NCI-H1417 (cell line): Measurements from ENCODE around the gene MMAB.

Experiments used
- DNase-seq, 3 experiments: peaks; one replicate each; lab custom pipeline; 2025; lab: John Stamatoyannopoulos, UW

The MMAB gene

GRCh38 chr12:109583733-109584132 lies 10.4 kb upstream of the MMAB start:
- no peak for DNase-seq

- no peak for DNase-seq
Observed at GRCh38 chr12:109582636-109583035, 9.3 kb upstream of the MMAB start.

- no peak for DNase-seq
Observed at GRCh38 chr12:109581856-109582255, 8.6 kb upstream of the MMAB start.

- no peak for DNase-seq
Observed at GRCh38 chr12:109581334-109581691, 8.0 kb upstream of the MMAB start.

GRCh38 chr12:109580684-109581333 lies 7.5 kb upstream of the MMAB start:
- DNase-seq, result no peak

GRCh38 chr12:109580272-109580671 lies 7.0 kb upstream of the MMAB start:
- DNase-seq, result no peak

- no peak for DNase-seq
Observed at GRCh38 chr12:109579639-109580038, 6.3 kb upstream of the MMAB start.

- no peak for DNase-seq
Observed at GRCh38 chr12:109578330-109578927, 5.1 kb upstream of the MMAB start.

GRCh38 chr12:109577311-109577710 lies 4.0 kb upstream of the MMAB start:
- no peak for DNase-seq

- DNase-seq, result no peak
Observed at GRCh38 chr12:109575683-109576082, 2.4 kb upstream of the MMAB start.

- no peak for DNase-seq
Observed at GRCh38 chr12:109573914-109574244, 575 bp upstream of the MMAB start.

- no peak for DNase-seq
Observed at GRCh38 chr12:109572506-109572845, 828 bp downstream of the MMAB start.

- no peak for DNase-seq
Observed at GRCh38 chr12:109571773-109572505, 1.4 kb downstream of the MMAB start.

- no peak for DNase-seq
Observed at GRCh38 chr12:109568486-109568885, 4.8 kb downstream of the MMAB start.

- no peak for DNase-seq
Observed at GRCh38 chr12:109567967-109568366, 5.3 kb downstream of the MMAB start.

- DNase-seq, result no peak
Observed at GRCh38 chr12:109567296-109567695, 6.0 kb downstream of the MMAB start.

- no peak for DNase-seq
Observed at GRCh38 chr12:109566424-109566823, 6.9 kb downstream of the MMAB start.

GRCh38 chr12:109563291-109564284 lies 9.7 kb downstream of the MMAB start:
- no peak for DNase-seq

GRCh38 chr12:109562871-109563270 lies 10.4 kb downstream of the MMAB start:
- DNase-seq, result no peak

GRCh38 chr12:109561711-109562030 lies 11.6 kb downstream of the MMAB start:
- DNase-seq, result no peak

- no peak for DNase-seq
Observed at GRCh38 chr12:109560867-109561710, 12.2 kb downstream of the MMAB start.

GRCh38 chr12:109559601-109560000 lies 13.7 kb downstream of the MMAB start:
- DNase-seq, result no peak
